ENCODE measurements around the gene PROS1. TPM values are rescaled to one million over a fixed set of nuclear protein-coding genes. Genes with fewer than 3 reads are reported as not detected.

Gene PROS1
- total RNA-seq, 2 experiments from 2014 or later, result 0.20 TPM; not detected in 1

DNA sequence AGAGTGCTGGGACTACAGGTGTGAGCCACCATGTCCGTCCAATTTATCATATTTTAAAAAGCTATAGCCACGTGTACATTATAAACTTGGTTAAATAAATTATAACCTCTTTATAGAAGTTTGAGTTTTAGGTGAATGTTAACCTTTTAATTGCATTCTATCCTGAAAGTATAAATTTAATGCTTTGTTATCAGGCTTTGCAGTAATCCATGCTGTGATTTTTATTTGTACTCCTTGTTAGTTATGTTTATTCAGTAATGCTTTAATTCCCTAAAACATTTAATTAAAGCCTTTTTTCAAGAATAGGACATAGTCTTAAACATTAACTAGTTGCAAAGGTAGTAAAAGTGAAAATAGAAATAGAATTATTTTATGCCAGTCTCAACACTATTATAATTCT, 17.9 kb upstream of the PROS1 start:
- intact Hi-C loops (cut with micrococcal nuclease), result no loop called here
- TF ChIP-seq, protein P1, sequence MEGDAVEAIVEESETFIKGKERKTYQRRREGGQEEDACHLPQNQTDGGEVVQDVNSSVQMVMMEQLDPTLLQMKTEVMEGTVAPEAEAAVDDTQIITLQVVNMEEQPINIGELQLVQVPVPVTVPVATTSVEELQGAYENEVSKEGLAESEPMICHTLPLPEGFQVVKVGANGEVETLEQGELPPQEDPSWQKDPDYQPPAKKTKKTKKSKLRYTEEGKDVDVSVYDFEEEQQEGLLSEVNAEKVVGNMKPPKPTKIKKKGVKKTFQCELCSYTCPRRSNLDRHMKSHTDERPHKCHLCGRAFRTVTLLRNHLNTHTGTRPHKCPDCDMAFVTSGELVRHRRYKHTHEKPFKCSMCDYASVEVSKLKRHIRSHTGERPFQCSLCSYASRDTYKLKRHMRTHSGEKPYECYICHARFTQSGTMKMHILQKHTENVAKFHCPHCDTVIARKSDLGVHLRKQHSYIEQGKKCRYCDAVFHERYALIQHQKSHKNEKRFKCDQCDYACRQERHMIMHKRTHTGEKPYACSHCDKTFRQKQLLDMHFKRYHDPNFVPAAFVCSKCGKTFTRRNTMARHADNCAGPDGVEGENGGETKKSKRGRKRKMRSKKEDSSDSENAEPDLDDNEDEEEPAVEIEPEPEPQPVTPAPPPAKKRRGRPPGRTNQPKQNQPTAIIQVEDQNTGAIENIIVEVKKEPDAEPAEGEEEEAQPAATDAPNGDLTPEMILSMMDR (IDR thresholded peaks at IDR 0.05), result no peak
- H3K4me3 Mint-ChIP-seq, result no peak overlapping the region
- ATAC-seq, result no peak
- no peaks in the 10 kb centered on the region for H3K27me3 Mint-ChIP-seq
- H3K9me3 Mint-ChIP-seq, result no peaks in the 10 kb centered on the region
- CTCF ChIA-PET, result no interaction called here
- POLR2A ChIA-PET, result no interaction called here
- H3K36me3 Mint-ChIP-seq (ENCODE audit: low read depth), result no peaks in the 10 kb centered on the region
- no peak for DNase-seq
- H3K4me1 Mint-ChIP-seq (ENCODE audit: low read depth), result peaks cover 2% of the 10 kb centered on the region
- H3K27ac Mint-ChIP-seq, result no peak overlapping the region

DNA sequence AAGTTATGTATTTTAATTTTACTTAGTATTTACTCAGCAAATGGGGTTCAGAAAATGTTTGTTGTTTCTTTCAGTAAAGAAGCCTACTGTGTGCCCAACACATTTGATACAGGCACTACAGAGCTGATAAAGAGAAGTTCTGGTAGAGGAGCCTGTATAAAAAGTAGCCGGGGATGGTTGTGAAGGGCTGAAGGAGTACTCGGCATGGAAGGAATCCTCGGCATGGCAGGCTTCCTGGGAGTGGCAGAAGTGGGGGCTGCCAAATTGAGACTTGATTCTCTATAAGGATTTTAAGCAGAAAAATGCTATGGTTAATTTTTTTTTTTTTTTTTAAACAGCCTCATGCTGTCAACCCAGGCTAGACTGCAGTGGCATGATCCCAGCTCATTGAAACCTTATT, 15.5 kb upstream of the PROS1 start:
- no peaks in the 10 kb centered on the region for H3K27me3 Mint-ChIP-seq
- intact Hi-C loops (cut with micrococcal nuclease), result no loop called here
- H3K36me3 Mint-ChIP-seq (ENCODE audit: low read depth), result no peaks in the 10 kb centered on the region
- POLR2A ChIA-PET, result no interaction called here
- ATAC-seq (no peak), DNase-seq (no peak)
- H3K27ac Mint-ChIP-seq, result no peak overlapping the region
- peaks cover 2% of the 10 kb centered on the region for H3K4me1 Mint-ChIP-seq (ENCODE audit: low read depth)
- TF ChIP-seq, protein P1 (IDR thresholded peaks at IDR 0.05), result no peak
- no peaks in the 10 kb centered on the region for H3K9me3 Mint-ChIP-seq
- H3K4me3 Mint-ChIP-seq, result no peak overlapping the region
- CTCF ChIA-PET, result interaction anchor here (1.0 kb wide), 1 partner anchor 80 kb away, joined by 4 read pairs; no protein-coding TSS in a partner anchor

DNA sequence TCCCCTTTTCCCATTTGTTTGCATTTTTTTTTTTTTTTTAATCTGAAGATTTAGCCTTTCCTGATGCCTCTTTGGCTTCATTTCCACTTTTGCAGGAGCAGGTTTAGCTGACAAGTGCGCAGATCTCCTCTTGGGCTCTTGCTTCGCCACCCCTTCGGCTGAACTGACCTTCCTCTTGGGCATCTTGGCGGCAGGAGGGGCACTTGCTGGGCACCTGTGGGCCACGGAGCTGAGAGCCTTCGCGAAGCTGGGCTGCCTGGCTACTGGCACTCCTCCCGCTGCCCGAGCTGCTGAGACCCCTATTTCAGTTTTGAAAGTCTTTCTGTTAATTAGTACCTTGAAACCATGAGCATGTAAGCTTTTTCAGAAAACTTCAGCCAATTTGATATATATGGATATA, 15.1 kb upstream of the PROS1 start:
- TF ChIP-seq, protein P1 (IDR thresholded peaks at IDR 0.05), result no peak
- no peak for DNase-seq
- Mint-ChIP-seq H3K27me3 (no peaks in the 10 kb centered on the region), H3K4me3 (no peak overlapping the region), H3K36me3 (ENCODE audit: low read depth) (no peaks in the 10 kb centered on the region), H3K4me1 (ENCODE audit: low read depth) (no peaks in the 10 kb centered on the region), H3K27ac (no peak overlapping the region), H3K9me3 (no peaks in the 10 kb centered on the region)
- intact Hi-C loops (cut with micrococcal nuclease), result no loop called here
- CTCF ChIA-PET, result no interaction called here
- POLR2A ChIA-PET, result interaction anchor here (0.7 kb wide), 1 partner anchor 9 kb away, joined by 3 read pairs; no protein-coding TSS in a partner anchor
- ATAC-seq, result no peak

DNA sequence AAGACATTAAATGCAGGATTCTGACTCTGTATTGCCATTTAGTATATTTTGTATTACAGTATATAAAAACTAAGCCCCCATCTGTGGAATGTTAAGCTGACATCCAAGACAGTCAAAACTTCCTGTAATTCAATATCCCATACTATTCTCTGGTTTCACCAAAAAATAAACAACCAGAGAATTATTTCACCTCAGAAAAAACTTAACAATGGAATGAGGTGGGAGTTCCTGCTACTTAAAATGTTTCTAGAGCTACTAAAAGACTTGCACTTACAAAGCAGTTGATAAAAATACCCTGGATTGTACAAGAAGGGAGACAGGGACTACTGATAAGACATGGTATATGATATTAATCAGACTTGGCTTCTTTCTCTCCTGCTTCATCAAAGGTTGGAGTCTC, 14.6 kb upstream of the PROS1 start:
- no peak for ATAC-seq
- TF ChIP-seq, protein P1 (IDR thresholded peaks at IDR 0.05), result no peak
- no peaks in the 10 kb centered on the region for H3K9me3 Mint-ChIP-seq

DNA sequence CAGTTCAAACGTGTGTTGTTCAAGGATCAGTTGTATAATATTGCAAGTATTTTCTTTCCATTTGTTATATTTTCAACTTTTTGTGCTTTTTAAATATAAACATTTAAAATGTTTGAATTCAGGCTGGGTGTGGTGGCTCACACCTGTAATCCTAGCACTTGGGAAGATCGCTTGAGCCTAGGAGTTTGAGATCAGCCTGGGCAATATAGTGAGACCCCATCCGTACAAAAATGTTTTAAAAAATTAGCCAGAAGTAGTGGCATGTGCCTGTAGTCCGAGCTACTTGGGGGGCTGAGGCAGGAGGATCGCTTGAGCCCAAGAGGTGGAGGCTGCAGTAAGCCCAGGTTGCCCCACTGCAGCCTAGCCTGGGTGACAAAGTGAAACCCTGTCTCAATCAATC, 10.9 kb upstream of the PROS1 start:
- H3K4me3 Mint-ChIP-seq, result no peak overlapping the region
- H3K9me3 Mint-ChIP-seq, result no peaks in the 10 kb centered on the region
- DNase-seq (no peak), ATAC-seq (no peak)
- H3K27ac Mint-ChIP-seq, result no peak overlapping the region
- no peaks in the 10 kb centered on the region for H3K27me3 Mint-ChIP-seq
- intact Hi-C loops (cut with micrococcal nuclease), result no loop called here
- POLR2A ChIA-PET, result interaction anchor here (0.6 kb wide), 1 partner anchor 15 kb away, joined by 3 read pairs; no protein-coding TSS in a partner anchor
- TF ChIP-seq, protein P1 (IDR thresholded peaks at IDR 0.05), result no peak
- H3K36me3 Mint-ChIP-seq (ENCODE audit: low read depth), result no peaks in the 10 kb centered on the region
- peaks cover 12% of the 10 kb centered on the region for H3K4me1 Mint-ChIP-seq (ENCODE audit: low read depth)
- CTCF ChIA-PET, result no interaction called here

More for the DNA sequence above, 14.6 kb upstream of the PROS1 start:
- intact Hi-C loops (cut with micrococcal nuclease), result no loop called here
- CTCF ChIA-PET, result no interaction called here
- Mint-ChIP-seq H3K4me3 (no peak overlapping the region), H3K4me1 (ENCODE audit: low read depth) (no peaks in the 10 kb centered on the region), H3K27ac (no peak overlapping the region), H3K36me3 (ENCODE audit: low read depth) (no peaks in the 10 kb centered on the region), H3K27me3 (no peaks in the 10 kb centered on the region)
- no peak for DNase-seq
- POLR2A ChIA-PET, result interaction anchor here (0.7 kb wide), 1 partner anchor 9 kb away, joined by 3 read pairs; no protein-coding TSS in a partner anchor
